ENCODE results near the gene RNF152. TPM values are rescaled to one million over a fixed set of nuclear protein-coding genes. Genes with fewer than 3 reads are reported as not detected.

The RNF152 gene
- total and polyA plus RNA-seq, 2 of the 13 experiments (the other 11 are each of a cell fraction or from before 2014, with no cell fraction given) = 0.04 TPM; not detected in 1

DNA sequence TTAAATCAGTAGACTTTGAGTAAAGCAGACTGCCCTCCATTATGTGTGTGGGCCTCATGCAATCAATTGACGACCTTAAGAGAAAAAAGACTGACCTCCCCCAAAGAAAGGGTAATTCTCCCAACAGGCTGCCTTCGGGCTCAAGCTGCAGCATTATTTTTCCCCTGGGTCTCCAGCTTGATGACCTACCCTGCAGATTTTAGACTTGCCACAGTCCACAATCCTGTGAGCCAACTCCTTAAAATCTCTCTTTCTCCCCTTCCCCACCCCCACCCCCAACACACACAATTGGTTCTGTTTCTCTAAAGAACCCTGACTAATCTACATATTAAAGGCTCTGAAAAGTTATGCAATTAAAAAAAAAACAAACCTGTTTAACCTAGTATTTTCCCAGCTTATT is 89.4 kb downstream of the RNF152 start:
- no peak overlapping the region for H2AFZ ChIP-seq (ENCODE audit: low read length)
- ChIA-PET POLR2A (no interaction called here), CTCF (ENCODE audit: low intra/inter-chr PET ratio, low total read pairs) (no interaction called here)
- intact Hi-C loops (cut with micrococcal nuclease; ENCODE audit: unreplicated experiment) (no loop called here), in situ Hi-C loops (cut with HindIII; ENCODE audit: extremely low pct_ligation_motif_present, low pct_unique_long_range_greater_than_20kb) (no loop called here)
- H4K20me1 ChIP-seq (ENCODE audit: insufficient read depth, low read length) = no peaks in the 10 kb centered on the region
- no peak for FAIRE-seq
- H3K79me2 ChIP-seq (ENCODE audit: insufficient read depth, low read length) = no peaks in the 10 kb centered on the region
- H3K4me2 ChIP-seq (ENCODE audit: low read depth, low read length) = no peak overlapping the region
- TF ChIP-seq FOXO1 (CRISPR knock-in tag; IDR thresholded peaks at IDR 0.05) = no peak
- no peak overlapping the region for H3K4me3 ChIP-seq (replicated peaks in 1 of 3; ENCODE audit: insufficient read depth in 1 of 3, low read depth in 2 of 3, low read length in 3 of 3)
- BruUV-seq (replicated peaks) = no TSS peak
- DNase-seq (ENCODE audit: low spot score) = no peak
- H3K9me3 ChIP-seq (ENCODE audit: low read length) = no peaks in the 10 kb centered on the region
- H3K36me3 ChIP-seq (replicated peaks in 1 of 2; ENCODE audit: control insufficient read depth in 1 of 2, insufficient read depth in 2 of 2, low read length in 2 of 2) = no peaks in the 10 kb centered on the region
- ATAC-seq = no peak
- peaks cover 4% of the 10 kb centered on the region for H3K4me1 ChIP-seq (ENCODE audit: insufficient read depth, low read length)
- WGBS (ENCODE audit: low lambda C conversion rate) = 0% methylated on average over 2 of the region's 2 CpGs
- no peaks in the 10 kb centered on the region for H3K27me3 ChIP-seq (ENCODE audit: control insufficient read depth in 1 of 2, insufficient read depth in 2 of 2, low read length in 2 of 2)
- H3K27ac ChIP-seq (ENCODE audit: extremely low read length, insufficient read depth, low read length) = no peak overlapping the region
- no peak overlapping the region for H3K9ac ChIP-seq (ENCODE audit: insufficient read depth, low read depth, low read length)

DNA sequence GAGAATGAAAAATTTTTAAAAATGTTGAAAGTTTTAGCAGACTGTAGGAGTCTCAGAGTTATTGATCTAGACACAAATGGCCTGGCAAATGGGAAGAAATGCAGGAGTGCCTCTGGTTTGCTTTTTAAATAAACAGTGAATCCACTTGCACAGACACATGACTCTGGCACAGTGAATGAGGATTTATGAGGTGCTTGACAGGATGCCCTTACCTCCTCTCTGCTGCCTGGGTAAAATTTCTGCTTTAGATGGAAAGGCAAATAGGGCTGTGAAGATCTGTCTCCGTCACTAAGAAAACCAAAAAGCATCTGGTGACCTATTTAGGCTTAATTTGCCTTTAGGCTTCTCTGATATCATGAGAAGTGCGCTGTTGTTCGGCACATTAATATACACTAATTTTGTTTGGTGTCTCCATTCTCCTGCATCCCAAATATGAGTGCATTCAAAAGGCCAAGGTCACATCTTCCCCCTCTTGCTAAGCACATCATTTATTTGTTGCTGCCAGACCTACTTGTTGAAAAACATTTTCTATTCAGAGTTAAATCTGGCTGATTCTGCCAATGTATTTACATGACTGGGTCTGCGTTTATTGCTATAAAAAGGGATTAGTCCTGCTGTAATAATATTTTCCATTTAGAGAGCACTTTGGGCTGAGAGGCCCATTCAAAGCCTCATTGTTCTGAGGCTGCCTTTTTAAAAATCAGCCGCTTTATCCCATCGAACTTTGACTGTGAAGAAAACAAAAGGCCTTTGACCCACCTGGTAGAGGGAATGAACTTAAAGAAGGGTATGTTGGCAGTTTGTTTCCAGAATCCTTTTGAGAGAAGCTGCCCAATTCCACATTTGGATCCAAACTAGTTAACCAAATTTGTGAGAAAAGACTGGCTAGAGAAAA is 94.9 kb downstream of the RNF152 start:
- Histone ChIP-seq H4K20me1 (ENCODE audit: insufficient read depth, low read length) (no peaks in the 10 kb centered on the region), H3K9me3 (ENCODE audit: low read length) (no peaks in the 10 kb centered on the region), H3K36me3 (replicated peaks in 1 of 2; ENCODE audit: control insufficient read depth in 1 of 2, insufficient read depth in 2 of 2, low read length in 2 of 2) (no peaks in the 10 kb centered on the region), H3K4me2 (ENCODE audit: low read depth, low read length) (no peak overlapping the region), H3K27ac (ENCODE audit: extremely low read length, insufficient read depth, low read length) (no peak overlapping the region), H3K27me3 (ENCODE audit: control insufficient read depth in 1 of 2, insufficient read depth in 2 of 2, low read length in 2 of 2) (no peaks in the 10 kb centered on the region), H3K9ac (ENCODE audit: insufficient read depth, low read depth, low read length) (no peak overlapping the region), H3K4me1 (ENCODE audit: insufficient read depth, low read length) (peaks cover 11% of the 10 kb centered on the region), H3K4me3 (replicated peaks in 1 of 3; ENCODE audit: insufficient read depth in 1 of 3, low read depth in 2 of 3, low read length in 3 of 3) (no peak overlapping the region), H3K79me2 (ENCODE audit: insufficient read depth, low read length) (no peaks in the 10 kb centered on the region), H2AFZ (ENCODE audit: low read length) (no peak overlapping the region)
- CTCF ChIA-PET (ENCODE audit: low intra/inter-chr PET ratio, low total read pairs) = no interaction called here
- no peak for DNase-seq (ENCODE audit: low spot score)
- intact Hi-C loops (cut with micrococcal nuclease; ENCODE audit: unreplicated experiment) (no loop called here), in situ Hi-C loops (cut with HindIII; ENCODE audit: extremely low pct_ligation_motif_present, low pct_unique_long_range_greater_than_20kb) (no loop called here)
- no peak for FAIRE-seq
- WGBS (ENCODE audit: low lambda C conversion rate) = 44% methylated on average over 6 of the region's 6 CpGs
- ATAC-seq = no peak
- POLR2A ChIA-PET = no interaction called here
- BruUV-seq (replicated peaks) = no TSS peak
- no peak for TF ChIP-seq CC2D1A (CRISPR knock-in tag; IDR thresholded peaks at IDR 0.05)
- TF ChIP-seq RBFOX2 (IDR thresholded peaks at IDR 0.05; ENCODE audit: low read depth, low read length) = no peak
